Keratinocyte (primary cell): Measurements from ENCODE around the gene CLRN2.

Experiments
- EZH2 ChIP-seq: IDR thresholded peaks from one replicate; pipeline ENCODE4 v1.6.1; 2012; ENCODE audit warnings: inconsistent platforms, mild to moderate bottlenecking, low read length, moderate library complexity
- TF ChIP-seq, protein P1 (sequence below), 3 experiments: IDR thresholded peaks in 1 of 3; conservative IDR thresholded peaks in 1 of 3; optimal IDR thresholded peaks in 1 of 3; 2 replicates in 2 of 3; 3 replicates in 1 of 3; pipeline versions ENCODE3 to v1.5.1; 2011; ENCODE audit warnings: low read length in 3 of 3, mild to moderate bottlenecking in 3 of 3, moderate library complexity in 2 of 3, control low read depth in 1 of 3, inconsistent platforms in 1 of 3; ENCODE audit not compliant: insufficient read depth in 2 of 3; ENCODE audit errors: extremely low read depth in 1 of 3

DNA sequence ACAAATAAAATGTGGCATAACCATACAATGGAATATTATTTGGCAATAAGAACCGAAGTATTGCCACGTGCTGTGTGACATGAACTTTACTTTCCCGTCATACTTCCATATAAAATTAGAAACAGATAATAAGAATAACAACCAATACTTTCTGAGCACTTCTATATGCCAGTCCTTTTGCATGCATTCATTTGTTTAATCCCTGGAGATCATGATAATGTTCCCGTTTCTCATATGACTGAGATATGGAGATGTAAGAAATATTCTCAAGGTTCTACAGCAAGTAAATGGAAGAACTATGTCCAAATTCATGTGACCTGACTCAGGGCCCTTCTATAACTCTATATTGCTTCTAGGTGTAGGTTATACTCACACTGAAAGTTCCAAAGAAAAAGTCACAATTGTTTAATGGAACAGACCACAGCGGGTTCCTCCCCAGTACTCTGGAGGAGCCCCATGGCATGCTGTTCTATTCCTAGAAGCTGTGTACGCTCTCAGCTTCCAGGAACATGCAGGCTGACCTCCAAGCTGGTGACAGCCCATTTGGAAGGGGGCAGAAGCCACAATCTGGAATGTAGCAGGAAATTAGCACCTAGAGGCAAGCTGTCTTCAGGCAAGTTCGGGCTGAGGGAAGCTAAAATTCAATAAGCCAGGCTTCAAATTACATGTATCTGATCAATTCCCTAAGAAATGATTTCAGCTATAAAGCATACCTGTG, 34.6 kb upstream of the CLRN2 start:
- TF ChIP-seq, protein P1, sequence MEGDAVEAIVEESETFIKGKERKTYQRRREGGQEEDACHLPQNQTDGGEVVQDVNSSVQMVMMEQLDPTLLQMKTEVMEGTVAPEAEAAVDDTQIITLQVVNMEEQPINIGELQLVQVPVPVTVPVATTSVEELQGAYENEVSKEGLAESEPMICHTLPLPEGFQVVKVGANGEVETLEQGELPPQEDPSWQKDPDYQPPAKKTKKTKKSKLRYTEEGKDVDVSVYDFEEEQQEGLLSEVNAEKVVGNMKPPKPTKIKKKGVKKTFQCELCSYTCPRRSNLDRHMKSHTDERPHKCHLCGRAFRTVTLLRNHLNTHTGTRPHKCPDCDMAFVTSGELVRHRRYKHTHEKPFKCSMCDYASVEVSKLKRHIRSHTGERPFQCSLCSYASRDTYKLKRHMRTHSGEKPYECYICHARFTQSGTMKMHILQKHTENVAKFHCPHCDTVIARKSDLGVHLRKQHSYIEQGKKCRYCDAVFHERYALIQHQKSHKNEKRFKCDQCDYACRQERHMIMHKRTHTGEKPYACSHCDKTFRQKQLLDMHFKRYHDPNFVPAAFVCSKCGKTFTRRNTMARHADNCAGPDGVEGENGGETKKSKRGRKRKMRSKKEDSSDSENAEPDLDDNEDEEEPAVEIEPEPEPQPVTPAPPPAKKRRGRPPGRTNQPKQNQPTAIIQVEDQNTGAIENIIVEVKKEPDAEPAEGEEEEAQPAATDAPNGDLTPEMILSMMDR (optimal IDR thresholded peaks at IDR 0.05 in 1 of 3, IDR thresholded peaks at IDR 0.05 in 1 of 3, conservative IDR thresholded peaks at IDR 0.05 in 1 of 3; ENCODE audit: extremely low read depth in 1 of 3, insufficient read depth in 2 of 3, low read length in 3 of 3) = no peak
- TF ChIP-seq EZH2 = no peak
